Kidney capillary endothelial cell (primary cell): ENCODE data around the gene PSMC5.
"Not testable (repeated sequence)": the region's sequence is repeated elsewhere in the genome, so short reads cannot be mapped to it uniquely, and the experiment has no call there.

ENCODE experiments used
- DNase-seq: peaks from one replicate; pipeline ENCODE4 v3.0.0-alpha.2; 2018; ENCODE audit warnings: low spot score

The PSMC5 gene

GRCh38 chr17:63827002-63827800 is at the start of gene PSMC5, which contains the start of gene FTSJ3:
Gene PSMC5 (plus strand): TSS chr17:63827431. CDS start chr17:63827491, 60 bp downstream.
Gene FTSJ3 (minus strand): TSS chr17:63827663. CDS start chr17:63826902, 761 bp downstream.
- peak; percentile 91 for DNase-seq

DNA sequence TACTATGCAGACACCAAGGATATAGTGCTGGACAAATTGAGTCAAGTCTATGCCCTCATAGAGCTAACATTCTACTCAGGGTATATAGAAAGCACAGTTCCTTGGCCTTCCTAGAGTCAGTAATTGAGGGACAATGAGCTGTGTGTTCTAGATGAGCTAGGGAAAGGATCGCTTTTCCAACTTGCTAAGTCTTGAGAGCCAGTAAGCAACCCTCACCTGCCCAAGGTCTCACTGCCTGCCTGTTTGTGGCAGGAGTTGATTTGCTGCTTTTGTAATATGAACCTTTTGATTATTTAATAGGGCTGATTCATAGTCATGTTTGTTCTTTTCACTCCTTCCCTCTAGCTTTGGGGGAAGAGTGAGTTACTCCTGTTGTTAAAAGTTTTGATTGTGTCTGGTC is 46.7 kb upstream of the PSMC5 start:
- DNase-seq, result no peak

GRCh38 chr17:63780928-63781327 is 46.3 kb upstream of the PSMC5 start:
- no peak for DNase-seq

- DNase-seq, result no peak
These were observed 43.7 kb upstream of the PSMC5 start for GRCh38 chr17:63783522-63783921.

DNA sequence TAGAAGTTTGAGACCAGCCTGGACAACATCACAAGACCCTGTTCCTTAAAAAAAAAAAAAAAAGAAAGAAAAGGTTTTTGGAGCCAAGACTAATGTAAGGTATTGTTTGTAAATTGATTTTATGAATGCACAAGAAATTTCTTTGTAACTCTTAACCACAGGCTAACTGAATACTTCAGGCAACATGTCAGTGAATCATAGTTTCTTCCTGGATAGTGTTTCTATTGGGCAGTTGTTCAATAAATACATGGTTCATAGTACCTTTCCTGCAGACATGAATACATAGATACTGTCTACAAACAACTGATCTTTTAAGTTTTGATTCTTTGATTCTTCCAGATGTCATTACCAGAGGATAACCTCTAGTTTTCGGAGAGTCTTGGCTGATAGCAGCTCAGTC is 41.7 kb upstream of the PSMC5 start:
- peak; percentile 18 for DNase-seq

DNA sequence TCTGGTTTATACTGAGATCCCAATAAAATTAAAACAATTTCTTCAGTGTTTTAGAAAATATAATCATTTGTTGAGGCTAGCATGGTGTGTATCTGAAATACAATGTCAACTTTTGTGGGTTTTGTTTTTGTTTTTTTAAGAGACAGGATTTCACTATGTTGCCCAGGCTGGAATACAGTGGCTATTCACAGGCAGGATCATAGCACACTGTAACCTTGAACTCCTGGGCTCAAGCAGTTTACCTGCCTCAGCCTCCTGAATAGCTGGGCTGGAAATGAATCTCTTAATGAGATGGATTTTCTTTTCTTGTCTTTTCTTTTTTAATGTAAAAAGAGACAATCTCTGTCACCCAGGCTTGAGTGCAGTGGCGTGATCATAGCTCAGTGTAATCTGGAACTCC is 41.1 kb upstream of the PSMC5 start:
- no peak for DNase-seq

GRCh38 chr17:63786971-63787711 is 40.1 kb upstream of the PSMC5 start:
- no peak for DNase-seq

DNA sequence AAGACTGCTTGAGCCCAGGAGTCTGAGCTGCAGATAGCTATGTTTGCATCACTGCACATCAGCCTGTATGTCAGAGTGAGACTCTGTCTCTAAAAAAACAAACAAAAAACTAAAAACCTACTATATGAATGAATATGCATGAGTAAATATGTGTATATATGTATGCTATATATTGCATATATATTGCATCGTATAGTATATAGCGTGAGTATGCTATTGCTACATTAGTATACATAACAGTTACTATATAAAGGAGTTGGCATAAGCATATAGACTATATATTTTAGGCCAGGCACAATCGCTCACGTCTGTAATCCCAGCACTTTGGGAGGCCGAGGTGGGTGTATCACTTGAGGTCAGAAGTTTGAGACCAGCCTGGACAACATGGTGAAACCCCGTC is 37.2 kb upstream of the PSMC5 start:
- DNase-seq, result no peak

DNA sequence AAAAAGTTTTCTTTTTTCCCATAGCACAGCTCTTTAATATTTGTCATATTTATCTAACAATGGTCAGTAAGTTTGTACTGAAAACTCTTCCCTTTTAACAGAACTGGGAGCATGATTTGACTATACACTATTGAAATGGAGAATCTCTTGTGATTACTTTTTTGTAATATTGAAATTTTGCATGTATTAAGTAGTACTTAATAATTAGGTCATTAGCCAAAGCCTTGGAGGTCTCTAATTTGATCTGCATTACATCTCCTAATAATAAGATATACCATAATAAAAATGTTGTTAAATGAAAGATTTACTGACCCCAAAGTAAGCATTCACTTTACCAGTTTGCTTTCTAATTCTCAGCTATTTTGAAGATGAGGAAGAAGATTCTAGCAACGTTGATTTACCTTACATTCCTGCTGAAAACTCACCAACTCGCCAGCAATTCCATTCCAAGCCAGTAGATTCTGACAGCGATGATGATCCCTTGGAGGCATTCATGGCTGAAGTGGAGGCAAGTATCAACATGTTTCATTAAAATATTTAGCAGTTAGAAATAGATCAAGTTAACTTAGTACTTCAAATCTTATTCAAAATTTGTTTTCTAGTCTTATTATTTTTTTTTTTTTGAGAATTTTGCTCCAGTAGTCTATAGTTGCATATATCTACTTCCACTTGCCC is 35.0 kb upstream of the PSMC5 start:
- DNase-seq, result no peak

- DNase-seq, result not testable (repeated sequence)
These were observed 30.9 kb upstream of the PSMC5 start for GRCh38 chr17:63796375-63796774.

- DNase-seq, result no peak
These were observed 28.6 kb upstream of the PSMC5 start for GRCh38 chr17:63798572-63799106.

DNA sequence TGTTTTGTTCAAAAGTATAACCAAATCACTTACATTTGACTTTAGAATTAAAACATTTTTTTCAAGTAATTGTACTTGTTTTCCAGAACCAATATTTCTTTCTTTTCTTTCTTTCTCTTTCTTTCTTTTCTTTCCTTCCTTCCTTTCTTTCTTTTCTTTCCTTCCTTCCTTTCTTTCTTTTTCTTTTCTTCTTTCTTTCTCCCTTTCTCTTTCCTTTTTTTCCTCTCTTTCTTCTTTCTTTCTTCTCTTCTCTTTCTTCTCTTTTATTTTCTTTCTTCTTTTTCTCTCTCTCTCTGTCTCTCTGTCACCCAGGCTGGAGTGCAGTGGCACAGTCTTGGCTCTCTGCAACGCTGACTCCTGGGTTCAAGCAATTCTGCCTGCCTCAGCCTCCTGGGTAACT is 26.4 kb upstream of the PSMC5 start:
- no peak for DNase-seq

GRCh38 chr17:63804328-63804727 is 22.9 kb upstream of the PSMC5 start:
- no peak for DNase-seq

- no peak for DNase-seq
These were observed 21.6 kb upstream of the PSMC5 start for GRCh38 chr17:63805591-63805990.

- no peak for DNase-seq
These were observed 17.3 kb upstream of the PSMC5 start for GRCh38 chr17:63809970-63810369.

DNA sequence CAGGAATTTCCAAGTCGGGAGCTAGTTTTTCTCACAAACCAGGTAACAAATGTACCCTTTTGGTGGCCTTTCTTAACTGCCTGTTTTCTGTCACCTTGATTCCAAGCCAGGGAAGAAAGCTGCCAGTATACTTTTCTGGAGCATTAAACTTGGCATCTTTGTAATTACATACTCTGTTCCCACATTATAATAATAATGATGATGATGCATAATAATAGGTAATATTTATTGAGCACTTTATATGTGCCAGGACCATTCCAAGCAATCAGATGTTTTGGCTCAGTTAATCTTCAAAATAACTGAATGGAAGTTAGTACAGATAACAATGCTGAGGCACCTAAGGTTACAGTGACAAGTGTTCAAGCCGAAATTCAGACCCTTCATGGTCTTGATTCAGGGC is 11.1 kb upstream of the PSMC5 start:
- no peak for DNase-seq

DNA sequence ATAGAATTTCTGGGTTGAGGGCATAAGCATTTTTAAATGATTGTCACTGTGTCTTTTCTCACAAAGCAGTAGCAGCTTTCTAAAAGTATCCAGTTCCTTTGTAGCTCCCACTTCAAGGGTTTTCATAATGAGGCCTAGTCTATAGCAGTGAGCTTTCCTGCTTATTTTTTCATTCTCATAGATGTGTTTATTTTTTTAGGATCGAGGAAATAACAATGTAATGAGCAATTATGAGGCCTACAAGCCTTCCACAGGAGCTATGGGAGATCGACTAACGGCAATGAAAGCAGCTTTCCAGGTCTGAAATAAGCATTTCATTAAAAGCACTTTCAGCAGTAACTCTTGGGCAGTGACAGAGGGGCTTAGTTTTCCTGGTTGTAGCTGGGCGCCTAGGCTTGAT is 10.6 kb upstream of the PSMC5 start:
- DNase-seq, result no peak

DNA sequence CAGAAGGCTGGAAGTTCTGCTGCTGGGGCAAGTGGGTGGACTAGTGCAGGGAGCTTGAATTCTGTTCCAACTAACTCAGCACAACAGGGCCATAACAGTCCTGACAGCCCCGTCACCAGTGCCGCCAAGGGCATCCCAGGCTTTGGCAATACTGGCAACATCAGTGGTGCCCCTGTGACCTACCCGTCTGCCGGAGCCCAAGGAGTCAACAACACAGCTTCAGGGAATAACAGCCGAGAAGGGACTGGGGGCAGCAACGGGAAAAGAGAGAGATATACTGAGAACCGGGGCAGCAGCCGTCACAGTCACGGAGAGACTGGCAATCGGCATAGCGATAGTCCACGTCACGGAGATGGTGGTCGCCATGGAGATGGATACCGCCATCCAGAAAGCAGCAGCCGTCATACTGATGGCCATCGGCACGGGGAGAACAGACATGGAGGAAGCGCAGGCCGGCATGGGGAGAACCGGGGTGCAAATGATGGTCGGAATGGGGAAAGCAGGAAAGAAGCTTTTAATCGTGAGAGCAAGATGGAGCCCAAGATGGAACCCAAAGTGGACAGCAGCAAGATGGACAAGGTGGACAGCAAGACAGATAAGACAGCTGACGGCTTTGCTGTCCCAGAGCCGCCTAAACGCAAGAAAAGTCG is 9.4 kb upstream of the PSMC5 start:
- DNase-seq, result no peak

GRCh38 chr17:63819131-63819530 is 8.1 kb upstream of the PSMC5 start:
- no peak for DNase-seq

GRCh38 chr17:63819585-63820537 is 7.4 kb upstream of the PSMC5 start:
- DNase-seq, result no peak
